ENCODE data around the gene RARG.

GRCh38 chr12:53214687-53215455, 17.1 kb downstream of the RARG start:
- TF ChIP-seq, protein P1, sequence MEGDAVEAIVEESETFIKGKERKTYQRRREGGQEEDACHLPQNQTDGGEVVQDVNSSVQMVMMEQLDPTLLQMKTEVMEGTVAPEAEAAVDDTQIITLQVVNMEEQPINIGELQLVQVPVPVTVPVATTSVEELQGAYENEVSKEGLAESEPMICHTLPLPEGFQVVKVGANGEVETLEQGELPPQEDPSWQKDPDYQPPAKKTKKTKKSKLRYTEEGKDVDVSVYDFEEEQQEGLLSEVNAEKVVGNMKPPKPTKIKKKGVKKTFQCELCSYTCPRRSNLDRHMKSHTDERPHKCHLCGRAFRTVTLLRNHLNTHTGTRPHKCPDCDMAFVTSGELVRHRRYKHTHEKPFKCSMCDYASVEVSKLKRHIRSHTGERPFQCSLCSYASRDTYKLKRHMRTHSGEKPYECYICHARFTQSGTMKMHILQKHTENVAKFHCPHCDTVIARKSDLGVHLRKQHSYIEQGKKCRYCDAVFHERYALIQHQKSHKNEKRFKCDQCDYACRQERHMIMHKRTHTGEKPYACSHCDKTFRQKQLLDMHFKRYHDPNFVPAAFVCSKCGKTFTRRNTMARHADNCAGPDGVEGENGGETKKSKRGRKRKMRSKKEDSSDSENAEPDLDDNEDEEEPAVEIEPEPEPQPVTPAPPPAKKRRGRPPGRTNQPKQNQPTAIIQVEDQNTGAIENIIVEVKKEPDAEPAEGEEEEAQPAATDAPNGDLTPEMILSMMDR (IDR thresholded peaks at IDR 0.05), result no peak
- TF ChIP-seq POLR2A (IDR thresholded peaks at IDR 0.05), result no peak
